ENCODE results near the gene FRMPD4.

- TF ChIP-seq NFYA (IDR thresholded peaks at IDR 0.05; ENCODE audit: borderline replicate concordance, low read depth, low read length) = no peak
- no peak for TF ChIP-seq ZNF274 (IDR thresholded peaks at IDR 0.05; ENCODE audit: insufficient read depth, insufficient read length)
- TF ChIP-seq POLR2A (IDR thresholded peaks at IDR 0.05; ENCODE audit: low read depth, low read length) = no peak
- no peak for TF ChIP-seq POLR2AphosphoS5 (IDR thresholded peaks at IDR 0.05; ENCODE audit: low read length)
- TF ChIP-seq ZZZ3 (IDR thresholded peaks at IDR 0.05; ENCODE audit: control insufficient read depth, insufficient read length, low read depth) = no peak
- TF ChIP-seq CHD1 (IDR thresholded peaks at IDR 0.05; ENCODE audit: low read depth, low read length) = no peak
- no peak for TF ChIP-seq CTCF (IDR thresholded peaks at IDR 0.05 in 2 of 3, conservative IDR thresholded peaks at IDR 0.05 in 1 of 3; ENCODE audit: control insufficient read depth in 2 of 3, extremely low read depth in 1 of 3, insufficient read depth in 1 of 3, low read depth in 3 of 3, low read length in 3 of 3)
Measured at GRCh38 chrX:12225107-12225506, 86.8 kb downstream of the FRMPD4 start.

Measured in GM12878 (cell line).